NCI-H460 (cell line): ENCODE data around the gene TNP1. TPM values are rescaled to one million over a fixed set of nuclear protein-coding genes. Genes with fewer than 3 reads are reported as not detected.

Source experiments
- DNase-seq: peaks from one replicate; pipeline ENCODE4 v3.0.0-alpha.2; 2016; ENCODE audit warnings: low read depth; ENCODE audit errors: extremely low read depth
- polyA plus RNA-seq: library from polyadenylated mRNA; depleted of rRNA; stranded (reverse); fragments of >200 nt; gene quantifications from 2 replicates; pipeline ENCODE4 v1.2.3, GENCODE V29; 2014; cell fraction: nucleus; rRNA removed
- total RNA-seq: library from RNA; depleted of rRNA; stranded (reverse); fragments of >200 nt; shearing (Covaris generic); gene quantifications from 2 replicates; pipeline ENCODE4 v1.2.3, GENCODE V29; 2014; rRNA removed

TNP1 gene, protein sequence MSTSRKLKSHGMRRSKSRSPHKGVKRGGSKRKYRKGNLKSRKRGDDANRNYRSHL
- not detected in 2 replicates for total RNA-seq
- polyA plus RNA-seq: not detected in 2 replicates

DNA sequence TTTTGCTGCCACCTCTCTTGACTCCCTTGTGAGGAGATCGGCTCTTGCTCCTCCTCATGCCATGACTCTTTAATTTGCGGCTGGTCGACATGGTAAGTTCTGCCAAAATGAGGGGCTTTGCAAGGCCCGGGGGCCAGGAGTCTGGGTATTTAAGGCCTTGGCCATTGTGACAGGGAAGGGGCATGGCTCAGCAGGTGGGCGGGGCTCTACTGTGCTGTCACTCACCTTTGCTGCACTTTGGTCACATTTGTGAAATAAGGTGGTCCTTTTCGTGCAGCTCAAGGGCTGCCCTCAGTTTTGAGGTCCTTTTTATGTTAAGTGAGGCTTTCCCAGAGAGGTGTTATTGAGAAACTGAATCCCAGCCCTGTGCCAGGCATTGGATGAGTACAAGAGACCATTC lies at the start of gene TNP1:
Gene TNP1, minus strand, starts transcription at position 121 of the 400 bp plus-strand sequence. Its CDS starts 30 bp downstream, at position 91.
- no peak for DNase-seq

DNA sequence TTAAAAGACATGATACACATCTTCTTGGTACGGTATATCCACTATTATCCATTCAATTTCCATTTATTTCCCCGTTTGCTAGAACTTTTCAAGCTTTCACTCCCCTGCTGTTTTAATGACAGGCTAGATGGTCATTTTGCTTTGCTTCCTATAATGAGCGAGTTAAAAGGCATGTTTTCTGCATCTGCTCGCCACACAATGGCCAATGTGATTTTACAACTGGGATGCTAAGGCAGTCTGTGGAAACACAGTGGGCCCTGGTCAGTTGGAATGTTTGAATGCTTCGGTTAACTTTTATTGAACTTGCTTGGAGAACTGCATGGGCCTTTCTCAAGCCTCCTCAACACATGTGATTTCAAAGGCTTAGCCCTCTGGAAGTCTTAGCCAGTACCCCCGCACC lies 48.4 kb upstream of the TNP1 start:
- no peak for DNase-seq

GRCh38 chr2:216905649-216906329 lies 45.9 kb upstream of the TNP1 start:
- no peak for DNase-seq

- DNase-seq: no peak
Observed at GRCh38 chr2:216904974-216905373, 45.1 kb upstream of the TNP1 start.

- no peak for DNase-seq
Observed at GRCh38 chr2:216904554-216904953, 44.7 kb upstream of the TNP1 start.

DNA sequence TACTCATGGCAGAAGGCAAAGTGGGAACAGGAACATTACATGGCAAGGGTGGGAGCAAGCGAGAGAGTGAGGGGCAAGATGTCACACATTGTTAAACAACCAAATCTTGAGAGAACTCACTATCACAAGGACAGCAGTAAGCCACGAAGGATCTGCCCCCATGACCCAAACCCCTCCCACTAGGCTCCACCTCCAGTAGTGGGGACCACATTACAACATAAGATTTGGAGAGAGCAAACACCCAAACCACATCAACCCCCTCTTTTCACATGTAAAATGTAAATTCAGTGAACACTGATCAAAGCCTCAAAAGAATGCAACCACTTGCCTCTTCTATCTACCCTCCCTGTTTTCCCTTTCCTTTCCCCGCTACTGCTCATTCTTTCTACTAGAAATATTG lies 43.6 kb upstream of the TNP1 start:
- DNase-seq: no peak

DNA sequence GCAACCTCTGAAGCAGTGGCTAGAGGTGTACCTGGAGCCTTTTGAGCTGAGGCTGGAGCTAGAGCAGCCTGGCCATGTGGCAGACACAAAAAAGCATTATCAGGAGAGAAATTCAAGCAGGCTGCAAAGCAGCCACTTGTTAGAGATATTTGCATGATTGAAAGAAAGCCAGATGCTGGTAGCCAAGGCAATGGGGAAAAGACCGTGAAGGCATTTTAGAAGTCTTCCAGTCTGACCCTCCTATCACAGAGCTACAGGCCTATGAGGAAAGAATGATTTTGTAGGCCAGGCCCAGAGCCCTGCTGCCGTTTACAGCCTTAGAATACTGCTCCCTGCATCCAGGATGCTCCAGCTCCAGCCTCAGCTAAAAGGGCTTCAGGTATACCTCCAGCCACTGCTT lies 41.4 kb upstream of the TNP1 start:
- no peak for DNase-seq

- no peak for DNase-seq
Observed at GRCh38 chr2:216900406-216900805, 40.5 kb upstream of the TNP1 start.

- no peak for DNase-seq
Observed at GRCh38 chr2:216897561-216898203, 37.8 kb upstream of the TNP1 start.

- DNase-seq: no peak
Observed at GRCh38 chr2:216890138-216890537, 30.3 kb upstream of the TNP1 start.

DNA sequence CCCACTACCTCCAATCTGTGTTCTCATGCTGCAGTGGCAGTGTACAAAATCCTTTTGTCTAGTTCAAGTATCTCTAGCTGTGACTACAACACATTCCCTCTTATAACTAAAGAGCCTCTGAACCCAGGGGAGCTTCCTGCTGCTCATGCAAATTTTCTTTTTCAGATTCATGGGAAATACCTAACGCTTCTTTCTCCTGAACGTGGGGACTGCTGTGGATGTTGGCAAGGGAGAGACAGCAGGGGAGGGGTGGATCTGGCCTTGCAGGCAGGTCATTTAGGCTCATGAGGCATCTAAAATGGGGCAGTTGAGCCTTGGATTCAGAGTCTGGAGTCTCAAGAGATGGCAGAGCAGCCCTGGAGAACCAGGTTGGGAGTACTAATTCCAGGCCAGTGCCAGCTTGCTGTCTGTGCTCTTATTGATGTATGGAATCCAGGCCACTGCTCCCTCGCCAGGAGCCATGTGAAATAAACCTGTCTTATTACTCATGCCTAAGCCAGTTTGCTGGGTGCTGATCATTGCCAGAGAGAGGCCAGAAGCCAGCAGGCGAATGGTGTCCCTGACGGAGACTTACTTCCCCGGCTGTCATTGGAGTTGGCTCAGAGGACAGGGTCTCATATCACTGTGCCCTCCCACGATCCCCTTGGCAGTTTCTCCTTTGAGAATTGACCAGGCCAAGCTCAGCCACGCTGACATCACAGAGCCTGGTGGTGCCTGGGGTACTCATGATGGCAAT lies 29.2 kb upstream of the TNP1 start:
- DNase-seq: no peak

- no peak for DNase-seq
Observed at GRCh38 chr2:216888081-216888480, 28.2 kb upstream of the TNP1 start.

- no peak for DNase-seq
Observed at GRCh38 chr2:216887138-216887537, 27.3 kb upstream of the TNP1 start.

- DNase-seq: no peak
Observed at GRCh38 chr2:216885117-216885553, 25.3 kb upstream of the TNP1 start.

DNA sequence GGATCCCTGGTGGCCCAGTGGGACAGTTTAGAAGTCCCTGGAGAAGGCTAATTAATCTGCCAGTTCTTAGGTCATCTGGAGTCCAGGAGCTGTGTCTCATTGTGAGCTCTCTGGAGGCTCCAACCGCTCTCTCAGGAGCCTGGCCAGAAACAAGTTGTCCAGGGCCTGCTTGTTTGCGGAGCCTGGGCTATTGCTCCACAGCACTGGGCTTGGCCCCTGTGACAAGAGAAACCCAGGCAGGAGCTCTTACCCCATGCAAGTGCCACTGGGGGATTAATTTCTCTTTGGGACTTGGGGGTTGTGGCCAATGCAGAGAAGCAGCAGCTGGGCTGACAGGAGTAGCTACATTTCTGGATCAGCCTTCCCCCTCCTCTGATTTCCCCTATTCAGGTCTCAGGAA lies 24.5 kb upstream of the TNP1 start:
- DNase-seq: no peak

DNA sequence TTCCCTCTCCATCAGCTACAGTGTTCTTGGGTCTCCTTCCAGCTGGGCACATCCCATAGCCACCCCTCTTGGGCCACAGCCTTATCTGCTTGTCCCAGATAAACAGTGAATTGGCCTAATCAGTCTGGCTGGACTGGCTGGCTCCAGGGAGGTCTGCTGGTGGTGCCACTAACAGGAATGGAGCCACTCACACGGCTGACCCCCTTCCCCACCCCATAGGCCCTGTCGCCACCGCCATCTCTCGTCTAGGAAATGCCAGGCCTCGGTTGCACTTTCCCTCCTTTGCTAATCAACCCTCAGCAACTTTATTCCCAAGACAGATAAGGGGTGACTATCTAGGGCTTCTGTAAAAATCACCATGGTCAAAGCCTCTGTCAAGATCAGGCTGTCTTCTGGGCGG lies 23.0 kb upstream of the TNP1 start:
- DNase-seq: no peak

GRCh38 chr2:216881411-216881810 lies 21.5 kb upstream of the TNP1 start:
- DNase-seq: no peak

DNA sequence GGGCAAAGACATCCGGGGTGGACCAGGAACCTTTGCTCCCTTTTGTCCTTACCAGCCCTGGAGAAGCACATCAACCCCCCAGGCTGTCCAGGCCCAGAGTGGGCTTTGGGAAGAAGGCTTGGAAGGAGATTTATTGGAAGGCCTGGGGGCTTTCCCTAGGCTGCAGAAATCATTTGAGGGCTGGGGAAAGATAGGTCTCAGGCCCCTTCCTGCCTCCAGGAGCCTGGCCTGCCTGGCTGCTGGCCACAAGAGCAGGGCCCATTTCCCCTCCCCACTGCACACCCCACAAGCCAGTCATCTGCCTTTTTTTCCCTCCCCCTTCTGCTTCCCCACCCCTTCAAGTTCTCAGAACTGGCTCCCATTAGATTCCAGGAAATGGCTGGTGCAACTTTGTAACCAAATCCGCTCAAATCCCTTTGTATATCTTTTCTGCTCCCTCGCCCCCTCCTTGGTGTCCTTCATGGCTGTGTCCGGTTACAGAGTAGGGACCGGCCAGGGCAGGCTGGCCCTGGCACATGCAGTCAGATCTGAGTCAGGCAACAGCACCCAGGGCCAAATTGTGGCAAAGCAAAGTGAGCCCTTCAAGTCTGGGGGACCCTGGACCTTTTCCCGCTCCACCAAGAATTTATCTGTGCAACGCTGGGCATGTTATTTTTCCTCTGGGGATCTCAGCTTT lies 20.8 kb upstream of the TNP1 start:
- no peak for DNase-seq

GRCh38 chr2:216879727-216880508 lies 20.1 kb upstream of the TNP1 start:
- no peak for DNase-seq

GRCh38 chr2:216878072-216878471 lies 18.2 kb upstream of the TNP1 start:
- no peak for DNase-seq
